ENCODE data around the gene BCAS2. TPM values are rescaled to one million over a fixed set of nuclear protein-coding genes. Genes with fewer than 3 reads are reported as not detected.
A peak's percentile ranks its signal among the peaks of the same experiment; 100 is the strongest.

Gene BCAS2
- total and polyA plus RNA-seq, 2 donors (not counting 1 experiment from before 2014, with no cell fraction given) = 30.6 to 43.8 TPM

- peak overlapping the region; percentile 16 for H3K27ac Mint-ChIP-seq
- Histone ChIP-seq H3K9ac (ENCODE audit: low read length) (peak overlapping the region; percentile 15), H3K4me1 (ENCODE audit: control insufficient read depth in 2 of 2, insufficient read depth in 2 of 2, low read length in 2 of 2) (peaks cover 31% of the 10 kb centered on the region in 2 donors), H3K36me3 (replicated peaks in 1 of 2; ENCODE audit: control extremely low read depth in 1 of 2, control insufficient read depth in 1 of 2, extremely low read depth in 1 of 2, insufficient read depth in 2 of 2, low read length in 1 of 2) (no peaks in the 10 kb centered on the region), H3K4me2 (replicated peaks; ENCODE audit: low read depth, low read length, poor library complexity, severe bottlenecking) (peak overlapping the region; percentile 48), H3K4me3 (ENCODE audit: control extremely low read depth in 1 of 5, extremely low read depth in 1 of 5, insufficient read depth in 1 of 5, low read depth in 2 of 5, low read length in 4 of 5) (peak overlapping the region in 1 of 5 experiments; percentile 3), H2AFZ (ENCODE audit: insufficient read depth, low read depth, low read length, poor library complexity, severe bottlenecking) (no peak overlapping the region), H4K20me1 (ENCODE audit: control insufficient read depth, insufficient read depth, low read length, poor library complexity, severe bottlenecking) (no peaks in the 10 kb centered on the region), H3K27ac (ENCODE audit: low read length in 2 of 2) (peak overlapping the region in 1 of 2 donors; percentile 21), H3K27me3 (replicated peaks in 1 of 4; ENCODE audit: control extremely low read depth in 1 of 4, control insufficient read depth in 3 of 4, insufficient read depth in 4 of 4, low read length in 3 of 4) (no peaks in the 10 kb centered on the region), H3K79me2 (ENCODE audit: control insufficient read depth, insufficient read depth, low read length) (no peaks in the 10 kb centered on the region), H3K9me3 (ENCODE audit: control extremely low read depth in 1 of 3, control insufficient read depth in 2 of 3, insufficient read depth in 1 of 3, low read length in 2 of 3) (no peaks in the 10 kb centered on the region)
- peaks cover 31% of the 10 kb centered on the region for H3K4me1 Mint-ChIP-seq
- CTCF ChIA-PET = interaction anchor here (1.3 to 2.2 kb wide), 3 partner anchors 22 to 580 kb away, joined by 5 to 7 read pairs (median 6); partner anchors contain the start of gene BCAS2
- POLR2A ChIA-PET = no interaction called here
- no CpG with 5 or more reads among the region's 1 CpG for WGBS (ENCODE audit: insufficient coverage)
- no peaks in the 10 kb centered on the region for H3K9me3 Mint-ChIP-seq (ENCODE audit: insufficient read depth)
- TF ChIP-seq CTCF (IDR thresholded peaks at IDR 0.05) (peak; percentile 75), EZH2 (IDR thresholded peaks at IDR 0.05; ENCODE audit: borderline replicate concordance, insufficient read depth, low read depth, low read length, poor library complexity, severe bottlenecking) (no peak)
- intact Hi-C loops (cut with micrococcal nuclease) = loop anchor here (1.0 to 5.0 kb wide), 4 partner anchors 22 to 212 kb away; partner anchors contain the start of genes BCAS2 and TRIM33
- no peaks in the 10 kb centered on the region for H3K27me3 Mint-ChIP-seq
- ATAC-seq (ENCODE audit: low read depth) (peak; percentile 63), DNase-seq (peak; percentile 49)
- H3K4me3 Mint-ChIP-seq = peak overlapping the region; percentile 3
These were observed 22.9 kb downstream of the BCAS2 start for GRCh38 chr1:114558544-114558943.

DNA sequence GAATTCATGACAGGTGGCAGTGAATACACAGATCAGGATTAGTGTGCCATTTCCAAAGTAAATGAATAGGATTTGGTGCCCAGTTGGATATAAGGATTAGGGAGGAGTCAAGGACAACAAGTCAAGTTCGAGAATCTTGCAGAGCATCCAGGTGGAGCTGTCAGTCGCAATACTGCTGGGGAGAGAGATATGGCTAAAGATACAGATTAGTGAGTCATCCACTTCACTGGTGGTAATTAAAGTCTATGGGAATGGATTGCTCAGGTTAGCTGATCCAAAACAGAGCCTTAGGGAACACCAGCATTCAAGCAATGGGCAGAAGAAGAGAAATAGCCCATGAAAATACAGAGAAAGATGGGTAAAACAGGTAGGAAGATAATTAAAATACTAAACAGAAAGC is 26.8 kb downstream of the BCAS2 start:
- Histone ChIP-seq H3K79me2 (ENCODE audit: control insufficient read depth, insufficient read depth, low read length) (no peaks in the 10 kb centered on the region), H3K9me3 (ENCODE audit: control extremely low read depth in 1 of 3, control insufficient read depth in 2 of 3, insufficient read depth in 1 of 3, low read length in 2 of 3) (no peaks in the 10 kb centered on the region), H3K4me3 (ENCODE audit: control extremely low read depth in 1 of 5, extremely low read depth in 1 of 5, insufficient read depth in 1 of 5, low read depth in 2 of 5, low read length in 4 of 5) (no peak overlapping the region), H4K20me1 (ENCODE audit: control insufficient read depth, insufficient read depth, low read length, poor library complexity, severe bottlenecking) (no peaks in the 10 kb centered on the region), H3K27ac (ENCODE audit: low read length in 2 of 2) (no peak overlapping the region), H3K4me1 (ENCODE audit: control insufficient read depth in 2 of 2, insufficient read depth in 2 of 2, low read length in 2 of 2) (peaks cover 9 to 13% of the 10 kb centered on the region in 2 donors), H2AFZ (ENCODE audit: insufficient read depth, low read depth, low read length, poor library complexity, severe bottlenecking) (no peak overlapping the region), H3K27me3 (replicated peaks in 1 of 4; ENCODE audit: control extremely low read depth in 1 of 4, control insufficient read depth in 3 of 4, insufficient read depth in 4 of 4, low read length in 3 of 4) (no peaks in the 10 kb centered on the region), H3K36me3 (replicated peaks in 1 of 2; ENCODE audit: control extremely low read depth in 1 of 2, control insufficient read depth in 1 of 2, extremely low read depth in 1 of 2, insufficient read depth in 2 of 2, low read length in 1 of 2) (no peaks in the 10 kb centered on the region), H3K4me2 (replicated peaks; ENCODE audit: low read depth, low read length, poor library complexity, severe bottlenecking) (no peak overlapping the region), H3K9ac (ENCODE audit: low read length) (no peak overlapping the region)
- intact Hi-C loops (cut with micrococcal nuclease) = no loop called here
- H3K27me3 Mint-ChIP-seq = peaks cover 4% of the 10 kb centered on the region
- CTCF ChIA-PET = interaction anchor here (2.0 kb wide), 1 partner anchor 208 kb away, joined by 7 read pairs; no protein-coding TSS in a partner anchor
- WGBS (ENCODE audit: insufficient coverage) = 100% methylated on average over 2 of the region's 2 CpGs
- no peak overlapping the region for H3K4me3 Mint-ChIP-seq
- POLR2A ChIA-PET = no interaction called here
- TF ChIP-seq CTCF (IDR thresholded peaks at IDR 0.05) = no peak
- no peak for TF ChIP-seq EZH2 (IDR thresholded peaks at IDR 0.05; ENCODE audit: borderline replicate concordance, insufficient read depth, low read depth, low read length, poor library complexity, severe bottlenecking)
- no peak for DNase-seq
- H3K27ac Mint-ChIP-seq = no peak overlapping the region
- peaks cover 12% of the 10 kb centered on the region for H3K4me1 Mint-ChIP-seq
- ATAC-seq (ENCODE audit: low read depth) = no peak
- H3K9me3 Mint-ChIP-seq (ENCODE audit: insufficient read depth) = no peaks in the 10 kb centered on the region

Data from B cell (primary cell).